SJSA1 (cell line): ENCODE results near the gene UGT1A3. TPM values are rescaled to one million over a fixed set of nuclear protein-coding genes. Genes with fewer than 3 reads are reported as not detected.

Experiments used
- DNase-seq, 2 experiments: peaks; one replicate each; pipeline ENCODE4 v3.0.0-alpha.2; 2015 to 2020; ENCODE audit warnings: low spot score in 2 of 2, low read depth in 1 of 2
- H3K27ac ChIP-seq: fragments of 250-450 bp; sonication (Bioruptor Pico); 2 replicates; pipeline ENCODE4 v1.5.1; 2020; ENCODE audit warnings: mild to moderate bottlenecking, moderate library complexity
- H3K27me3 ChIP-seq: fragments of 250-450 bp; sonication (Bioruptor Pico); replicated peaks from 2 replicates; pipeline ENCODE4 v1.5.1; 2020; ENCODE audit warnings: mild to moderate bottlenecking, moderate library complexity
- H3K36me3 ChIP-seq: fragments of 250-450 bp; sonication (Bioruptor Pico); 2 replicates; pipeline ENCODE4 v1.5.1; 2020; ENCODE audit warnings: mild to moderate bottlenecking
- H3K4me1 ChIP-seq: fragments of 250-450 bp; sonication (Bioruptor Pico); replicated peaks from 2 replicates; pipeline ENCODE4 v1.6.1; 2021; ENCODE audit warnings: mild to moderate bottlenecking
- H3K4me3 ChIP-seq: fragments of 250-450 bp; sonication (Bioruptor Pico); 2 replicates; pipeline ENCODE4 v1.5.1; 2020; ENCODE audit warnings: mild to moderate bottlenecking
- H3K9me3 ChIP-seq: fragments of 250-450 bp; sonication (Bioruptor Pico); replicated peaks from 2 replicates; pipeline ENCODE4 v1.5.1; 2020; ENCODE audit warnings: mild to moderate bottlenecking
- total RNA-seq: library from RNA; depleted of rRNA; stranded (reverse); fragments of >200 nt; shearing (Covaris generic); gene quantifications from 2 replicates; pipeline ENCODE4 v1.2.3, GENCODE V29; 2014

UGT1A3 gene
- total RNA-seq, 1 experiment from 2014 or later: not detected

DNA sequence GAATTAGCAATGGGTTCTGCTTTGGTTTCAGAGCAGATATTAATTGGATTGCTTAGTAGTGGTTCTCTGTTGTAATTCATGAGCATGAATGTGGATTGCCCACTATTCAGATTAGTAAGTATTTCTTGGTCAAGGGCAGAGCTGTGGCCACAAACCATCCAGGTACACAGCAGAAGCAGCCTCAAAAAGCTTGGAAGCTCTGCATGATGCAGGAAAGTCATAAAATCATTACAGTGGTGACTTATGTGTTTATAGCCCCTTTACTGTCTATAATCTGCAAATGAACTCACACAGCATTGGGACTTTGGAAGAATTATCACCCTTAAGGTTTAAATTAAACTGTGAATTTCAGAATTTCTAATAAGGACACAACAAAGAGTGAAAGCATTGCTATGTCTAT, 29.3 kb downstream of the UGT1A3 start:
- 0 out of 2 replicates have a peak, but pooled peaks cover 3% of the 10 kb centered on the region for H3K9me3 ChIP-seq
- no peaks in the 10 kb centered on the region for H3K4me1 ChIP-seq
- DNase-seq: no peak
- no peaks in the 10 kb centered on the region for H3K27me3 ChIP-seq
- no peak overlapping the region for H3K27ac ChIP-seq
- H3K4me3 ChIP-seq: no peak overlapping the region
- no peaks in the 10 kb centered on the region for H3K36me3 ChIP-seq

DNA sequence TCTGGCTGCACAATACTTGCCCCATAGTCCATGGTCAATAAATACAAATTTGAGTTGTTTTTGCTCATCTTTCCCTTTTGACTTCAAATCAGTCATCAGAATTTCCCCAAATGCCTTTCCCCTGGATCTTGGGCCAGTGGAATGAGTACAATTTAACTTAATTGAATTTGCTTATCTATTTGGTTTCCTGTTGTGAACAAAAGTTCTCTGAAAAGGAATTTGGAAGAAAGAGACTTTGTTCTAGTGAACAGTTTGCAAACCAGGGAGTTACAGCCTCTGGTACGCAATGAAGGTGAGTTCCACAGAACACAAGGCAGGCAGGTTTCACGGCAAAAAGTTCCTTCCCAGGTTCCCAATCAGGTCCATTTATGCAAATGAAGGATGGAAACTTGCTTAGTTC, 30.0 kb downstream of the UGT1A3 start:
- Histone ChIP-seq H3K4me3 (no peak overlapping the region), H3K9me3 (0 out of 2 replicates have a peak, but pooled peaks cover 3% of the 10 kb centered on the region), H3K4me1 (peaks cover 2% of the 10 kb centered on the region), H3K36me3 (no peaks in the 10 kb centered on the region), H3K27me3 (no peaks in the 10 kb centered on the region), H3K27ac (no peak overlapping the region)
- DNase-seq: no peak

DNA sequence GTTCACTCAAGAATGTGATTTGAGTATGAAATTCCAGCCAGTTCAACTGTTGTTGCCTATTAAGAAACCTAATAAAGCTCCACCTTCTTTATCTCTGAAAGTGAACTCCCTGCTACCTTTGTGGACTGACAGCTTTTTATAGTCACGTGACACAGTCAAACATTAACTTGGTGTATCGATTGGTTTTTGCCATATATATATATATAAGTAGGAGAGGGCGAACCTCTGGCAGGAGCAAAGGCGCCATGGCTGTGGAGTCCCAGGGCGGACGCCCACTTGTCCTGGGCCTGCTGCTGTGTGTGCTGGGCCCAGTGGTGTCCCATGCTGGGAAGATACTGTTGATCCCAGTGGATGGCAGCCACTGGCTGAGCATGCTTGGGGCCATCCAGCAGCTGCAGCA, 31.2 kb downstream of the UGT1A3 start, which contains the start of gene UGT1A1:
UGT1A1 (plus strand) TSS at position 228 of the 400 bp plus-strand sequence; CDS start at position 246, 18 bp downstream.
- DNase-seq: no peak
- Histone ChIP-seq H3K4me3 (no peak within 1 kb of the TSS), H3K9me3 (0 out of 2 replicates have a peak, but pooled peaks cover 3% of the 10 kb centered on the region)

DNA sequence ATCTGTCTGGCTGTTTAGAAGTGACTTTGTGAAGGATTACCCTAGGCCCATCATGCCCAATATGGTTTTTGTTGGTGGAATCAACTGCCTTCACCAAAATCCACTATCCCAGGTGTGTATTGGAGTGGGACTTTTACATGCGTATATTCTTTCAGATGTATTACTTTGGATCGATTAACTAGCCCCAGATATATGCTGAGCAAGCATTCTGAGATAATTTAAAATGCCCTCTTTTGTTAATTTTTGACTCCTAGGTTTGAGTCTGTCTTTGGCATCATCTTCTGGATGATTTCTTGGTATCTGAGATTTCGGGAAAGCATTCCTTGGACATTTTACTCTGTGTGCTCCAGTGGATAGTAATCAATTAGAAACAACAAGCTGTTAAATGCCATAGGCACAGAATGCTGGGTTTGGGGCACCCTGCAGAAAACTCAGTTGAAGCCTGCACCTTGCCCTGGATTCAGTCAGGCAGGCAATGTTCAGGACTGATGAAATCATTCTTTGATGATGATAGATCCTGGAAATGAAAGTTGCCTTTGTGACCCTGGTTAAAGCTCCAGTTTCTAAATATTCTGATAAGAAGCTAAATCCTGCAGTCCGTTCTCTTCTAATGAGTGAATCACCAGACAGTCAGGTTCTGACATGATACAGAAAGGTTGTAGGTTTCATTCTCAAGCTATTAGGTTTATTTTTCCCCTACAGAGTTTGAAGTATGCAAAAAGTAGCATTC, 32.4 kb downstream of the UGT1A3 start:
- Histone ChIP-seq H3K4me3 (no peak overlapping the region), H3K4me1 (peaks cover 13% of the 10 kb centered on the region), H3K9me3 (0 out of 2 replicates have a peak, but pooled peaks cover 3% of the 10 kb centered on the region), H3K27ac (no peak overlapping the region), H3K27me3 (no peaks in the 10 kb centered on the region), H3K36me3 (no peaks in the 10 kb centered on the region)
- DNase-seq: no peak

More for the DNA sequence above, 31.2 kb downstream of the UGT1A3 start, which contains the start of gene UGT1A1:
- Histone ChIP-seq H3K36me3 (no peaks in the 10 kb centered on the region), H3K27ac (no peak within 1 kb of the TSS), H3K27me3 (no peaks in the 10 kb centered on the region), H3K4me1 (peaks cover 13% of the 10 kb centered on the region)

DNA sequence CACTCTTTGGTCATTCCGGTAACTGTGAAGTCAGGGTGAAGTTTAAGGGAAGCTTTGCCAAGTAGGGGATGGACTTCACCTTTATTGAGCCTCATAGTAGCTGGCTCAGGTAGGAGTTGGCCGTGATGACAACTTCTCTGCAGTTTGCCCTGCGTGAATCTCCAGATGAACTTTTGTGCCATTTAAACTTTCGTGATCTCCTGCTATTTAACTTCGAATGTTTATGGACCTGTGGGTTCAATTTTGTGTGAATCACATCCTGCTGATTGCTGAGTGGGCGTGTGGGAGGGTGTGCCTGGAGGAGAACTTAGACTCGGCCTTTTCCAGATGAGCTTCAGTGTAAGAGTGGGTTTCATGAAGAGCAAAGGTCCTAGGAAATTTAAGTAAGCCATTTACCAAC, 35.4 kb downstream of the UGT1A3 start:
- H3K9me3 ChIP-seq: no peaks in the 10 kb centered on the region; the same call in 1 of the 2 replicates
- peaks cover 13% of the 10 kb centered on the region for H3K4me1 ChIP-seq
- no peaks in the 10 kb centered on the region for H3K36me3 ChIP-seq
- no peak overlapping the region for H3K4me3 ChIP-seq
- H3K27me3 ChIP-seq: no peaks in the 10 kb centered on the region
- DNase-seq: peak in 1 of 2 experiments; percentile 37
- no peak overlapping the region for H3K27ac ChIP-seq

DNA sequence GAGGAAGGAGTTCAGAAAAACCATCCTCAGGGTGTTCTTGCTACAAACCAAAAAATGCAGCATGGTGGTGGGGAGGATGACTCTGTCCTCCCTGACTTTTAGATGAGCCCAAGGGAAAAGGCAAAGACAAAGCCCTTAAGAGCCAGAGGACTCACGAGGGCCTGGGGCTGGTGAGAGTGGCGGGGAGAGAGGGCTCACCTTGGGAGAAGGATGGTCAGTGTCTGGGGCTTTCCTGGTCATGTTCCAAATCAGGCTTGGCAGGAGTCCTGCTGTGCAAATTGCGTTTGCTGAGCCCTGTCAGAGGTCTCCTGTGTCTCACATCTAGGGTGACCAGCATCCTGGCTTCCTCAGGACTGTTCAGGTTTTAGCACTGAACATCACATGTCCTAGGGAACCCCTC, 35.9 kb downstream of the UGT1A3 start:
- no peaks in the 10 kb centered on the region for H3K36me3 ChIP-seq
- no peak overlapping the region for H3K27ac ChIP-seq
- H3K4me1 ChIP-seq: peaks cover 13% of the 10 kb centered on the region
- no peak for DNase-seq
- H3K4me3 ChIP-seq: no peak overlapping the region
- H3K27me3 ChIP-seq: no peaks in the 10 kb centered on the region
- H3K9me3 ChIP-seq: no peaks in the 10 kb centered on the region; the same call in 1 of the 2 replicates

DNA sequence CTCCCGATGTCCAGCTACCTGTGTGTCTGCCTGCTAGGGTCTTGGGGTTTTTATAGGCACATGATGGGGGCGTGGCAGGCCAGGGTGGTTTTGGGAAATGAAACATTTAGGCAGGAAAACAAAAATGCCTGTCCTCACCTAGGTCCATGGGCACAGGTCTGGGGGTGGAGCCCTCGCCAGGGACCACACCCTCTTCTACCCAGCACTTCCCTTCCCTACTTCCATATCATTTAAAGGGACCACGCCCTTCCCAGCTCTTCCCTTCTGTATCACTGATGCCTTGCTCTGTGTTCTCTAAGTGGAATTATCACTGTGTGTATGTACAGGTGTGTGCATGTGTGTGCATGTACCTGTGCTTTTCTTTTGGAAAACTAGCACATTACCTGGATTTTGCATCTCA, 37.6 kb downstream of the UGT1A3 start:
- Histone ChIP-seq H3K9me3 (no peaks in the 10 kb centered on the region; the same call in 1 of the 2 replicates), H3K4me1 (peaks cover 13% of the 10 kb centered on the region), H3K27me3 (no peaks in the 10 kb centered on the region), H3K36me3 (no peaks in the 10 kb centered on the region), H3K4me3 (no peak overlapping the region), H3K27ac (no peak overlapping the region)
- DNase-seq: no peak

GRCh38 chr2:233768076-233768475, 39.2 kb downstream of the UGT1A3 start:
- H3K4me3 ChIP-seq: no peak overlapping the region
- H3K9me3 ChIP-seq: no peaks in the 10 kb centered on the region; the same call in 1 of the 2 replicates
- H3K27ac ChIP-seq: no peak overlapping the region
- H3K27me3 ChIP-seq: no peaks in the 10 kb centered on the region
- no peak for DNase-seq
- H3K4me1 ChIP-seq: peaks cover 13% of the 10 kb centered on the region
- H3K36me3 ChIP-seq: no peaks in the 10 kb centered on the region

DNA sequence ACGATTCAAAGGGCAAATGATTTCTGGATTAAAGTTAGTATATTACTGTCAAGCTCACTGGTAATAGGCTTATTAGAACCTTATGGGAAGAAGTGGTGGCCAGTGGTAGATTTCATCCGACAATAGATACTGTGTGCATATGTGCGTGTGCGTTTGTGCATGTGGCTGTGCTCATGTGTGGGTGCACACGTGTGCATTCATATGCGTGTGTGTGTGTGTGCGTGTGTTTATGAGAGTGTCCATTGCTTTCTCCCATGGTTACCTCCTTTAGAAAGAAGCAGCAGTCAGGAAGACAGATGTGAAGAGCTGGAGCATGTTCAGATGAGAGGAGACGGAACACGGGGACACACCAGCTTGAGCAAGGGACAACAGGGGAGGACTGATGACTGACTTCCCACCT, 40.4 kb downstream of the UGT1A3 start:
- H3K27me3 ChIP-seq: no peaks in the 10 kb centered on the region
- H3K4me1 ChIP-seq: peaks cover 6% of the 10 kb centered on the region

GRCh38 chr2:233772153-233772552, 43.3 kb downstream of the UGT1A3 start:
- no peaks in the 10 kb centered on the region for H3K36me3 ChIP-seq
- DNase-seq: no peak
- no peaks in the 10 kb centered on the region for H3K4me1 ChIP-seq
- H3K27me3 ChIP-seq: no peaks in the 10 kb centered on the region
- peaks cover 2% of the 10 kb centered on the region; the same call in 1 of the 2 replicates for H3K9me3 ChIP-seq
- no peak overlapping the region for H3K4me3 ChIP-seq
- H3K27ac ChIP-seq: no peak overlapping the region

More for the DNA sequence above, 40.4 kb downstream of the UGT1A3 start:
- Histone ChIP-seq H3K36me3 (no peaks in the 10 kb centered on the region), H3K4me3 (no peak overlapping the region), H3K9me3 (no peaks in the 10 kb centered on the region; the same call in 1 of the 2 replicates), H3K27ac (no peak overlapping the region)
- no peak for DNase-seq

- Histone ChIP-seq H3K27me3 (no peaks in the 10 kb centered on the region), H3K4me3 (no peak overlapping the region)
Measured at GRCh38 chr2:233772583-233772982, 43.7 kb downstream of the UGT1A3 start.

GRCh38 chr2:233773854-233774253, 45.0 kb downstream of the UGT1A3 start:
- no peak overlapping the region for H3K4me3 ChIP-seq
- no peak overlapping the region for H3K27ac ChIP-seq
- no peaks in the 10 kb centered on the region for H3K27me3 ChIP-seq
- peaks cover 3% of the 10 kb centered on the region; the same call in 1 of the 2 replicates for H3K9me3 ChIP-seq
- no peak for DNase-seq
- H3K4me1 ChIP-seq: no peaks in the 10 kb centered on the region
- no peaks in the 10 kb centered on the region for H3K36me3 ChIP-seq

More at GRCh38 chr2:233772583-233772982, 43.7 kb downstream of the UGT1A3 start:
- H3K4me1 ChIP-seq: no peaks in the 10 kb centered on the region
- peaks cover 3% of the 10 kb centered on the region; the same call in 1 of the 2 replicates for H3K9me3 ChIP-seq
- H3K27ac ChIP-seq: no peak overlapping the region
- DNase-seq: no peak
- no peaks in the 10 kb centered on the region for H3K36me3 ChIP-seq

DNA sequence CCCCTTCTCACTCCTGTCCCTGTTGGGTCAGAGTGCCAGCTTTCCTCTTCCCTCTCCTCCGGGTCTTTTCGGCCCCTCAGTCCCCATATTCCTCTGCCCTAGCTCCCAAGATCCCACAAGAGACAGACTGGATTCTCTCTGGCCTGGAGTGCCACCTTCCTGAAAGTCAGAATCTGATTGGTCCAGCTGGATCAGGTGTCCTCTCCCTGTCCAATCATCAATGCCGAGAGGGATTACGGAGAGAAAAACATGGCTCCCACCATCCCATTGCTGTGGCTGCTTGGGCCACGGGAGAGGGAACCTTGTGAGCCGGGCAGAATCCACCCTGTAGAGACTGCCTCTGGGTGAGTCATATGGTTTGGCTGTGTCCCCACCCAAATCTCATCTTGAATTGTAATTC, 46.6 kb downstream of the UGT1A3 start:
- no peak overlapping the region for H3K27ac ChIP-seq
- H3K27me3 ChIP-seq: no peaks in the 10 kb centered on the region
- no peak overlapping the region for H3K4me3 ChIP-seq
- no peaks in the 10 kb centered on the region for H3K36me3 ChIP-seq
- H3K4me1 ChIP-seq: no peaks in the 10 kb centered on the region
- 0 out of 2 replicates have a peak, but pooled peaks cover 3% of the 10 kb centered on the region for H3K9me3 ChIP-seq
- DNase-seq: no peak

DNA sequence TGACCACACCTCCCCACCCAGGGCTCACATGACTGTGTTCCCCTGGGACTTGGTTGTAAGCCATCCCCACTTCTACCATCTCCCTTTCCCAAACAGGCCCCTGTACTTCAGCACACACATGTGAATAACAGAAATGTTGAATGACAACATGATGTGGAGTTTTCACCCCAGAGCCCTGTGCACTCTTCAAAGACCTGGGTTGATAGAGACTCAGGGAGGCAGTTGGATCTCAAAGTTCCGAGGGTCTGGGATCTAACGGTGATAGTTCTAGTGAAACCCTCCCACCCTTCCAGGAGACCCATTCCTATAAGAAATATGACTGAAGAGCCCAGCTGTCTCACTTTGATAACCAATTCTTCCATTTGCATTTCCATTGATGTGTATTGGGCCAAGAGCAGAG, 49.2 kb downstream of the UGT1A3 start, which contains the start of gene MROH2A:
MROH2A (plus strand) TSS at position 301 of the 400 bp plus-strand sequence. CDS start 1,029 bp downstream, outside the sequence.
- Histone ChIP-seq H3K27me3 (peaks cover 5% of the 10 kb centered on the region; the same call in 1 of the 2 replicates), H3K4me3 (no peak within 1 kb of the TSS), H3K36me3 (no peaks in the 10 kb centered on the region), H3K9me3 (0 out of 2 replicates have a peak, but pooled peaks cover 3% of the 10 kb centered on the region), H3K27ac (no peak within 1 kb of the TSS), H3K4me1 (no peaks in the 10 kb centered on the region)
- DNase-seq: no peak
